Measurements from ENCODE around the gene CREBBP.

DNA sequence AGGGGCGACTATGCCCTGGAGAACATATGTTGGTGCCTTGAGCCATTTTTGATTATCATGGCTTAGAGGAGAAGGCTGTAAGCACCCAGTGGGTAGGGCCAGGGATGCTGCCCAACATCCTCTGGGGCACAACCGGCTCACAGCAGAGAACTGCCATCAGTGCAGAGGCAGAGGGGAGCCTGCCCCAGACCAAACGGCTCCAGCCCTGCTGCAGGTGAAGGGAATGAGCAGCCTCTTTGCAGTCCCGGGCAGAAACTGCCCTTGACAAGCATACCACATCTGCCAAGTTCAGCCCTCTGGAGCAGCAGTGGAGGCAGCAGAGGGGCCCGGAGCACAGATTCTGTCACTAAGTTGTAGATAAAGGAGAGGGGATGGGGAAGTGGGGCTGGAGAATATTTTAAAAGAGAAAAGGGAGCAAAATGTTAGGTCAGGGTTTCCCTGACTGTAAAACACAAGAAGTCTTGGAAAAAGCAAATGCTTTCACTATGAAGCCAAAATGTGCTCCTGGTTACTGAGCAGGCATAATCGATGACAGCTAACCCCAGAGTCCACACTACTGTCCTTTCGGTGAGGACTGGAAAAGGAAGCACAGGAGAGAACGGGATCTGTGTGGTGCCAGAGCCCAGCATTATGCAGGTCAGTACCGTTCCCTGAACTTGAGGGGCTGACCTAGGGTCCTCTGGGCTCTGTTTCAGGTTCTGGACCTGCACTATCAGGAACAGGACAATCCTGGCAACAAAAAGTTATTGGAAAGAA, 72.0 kb downstream of the CREBBP start:
- TF ChIP-seq, protein P1, sequence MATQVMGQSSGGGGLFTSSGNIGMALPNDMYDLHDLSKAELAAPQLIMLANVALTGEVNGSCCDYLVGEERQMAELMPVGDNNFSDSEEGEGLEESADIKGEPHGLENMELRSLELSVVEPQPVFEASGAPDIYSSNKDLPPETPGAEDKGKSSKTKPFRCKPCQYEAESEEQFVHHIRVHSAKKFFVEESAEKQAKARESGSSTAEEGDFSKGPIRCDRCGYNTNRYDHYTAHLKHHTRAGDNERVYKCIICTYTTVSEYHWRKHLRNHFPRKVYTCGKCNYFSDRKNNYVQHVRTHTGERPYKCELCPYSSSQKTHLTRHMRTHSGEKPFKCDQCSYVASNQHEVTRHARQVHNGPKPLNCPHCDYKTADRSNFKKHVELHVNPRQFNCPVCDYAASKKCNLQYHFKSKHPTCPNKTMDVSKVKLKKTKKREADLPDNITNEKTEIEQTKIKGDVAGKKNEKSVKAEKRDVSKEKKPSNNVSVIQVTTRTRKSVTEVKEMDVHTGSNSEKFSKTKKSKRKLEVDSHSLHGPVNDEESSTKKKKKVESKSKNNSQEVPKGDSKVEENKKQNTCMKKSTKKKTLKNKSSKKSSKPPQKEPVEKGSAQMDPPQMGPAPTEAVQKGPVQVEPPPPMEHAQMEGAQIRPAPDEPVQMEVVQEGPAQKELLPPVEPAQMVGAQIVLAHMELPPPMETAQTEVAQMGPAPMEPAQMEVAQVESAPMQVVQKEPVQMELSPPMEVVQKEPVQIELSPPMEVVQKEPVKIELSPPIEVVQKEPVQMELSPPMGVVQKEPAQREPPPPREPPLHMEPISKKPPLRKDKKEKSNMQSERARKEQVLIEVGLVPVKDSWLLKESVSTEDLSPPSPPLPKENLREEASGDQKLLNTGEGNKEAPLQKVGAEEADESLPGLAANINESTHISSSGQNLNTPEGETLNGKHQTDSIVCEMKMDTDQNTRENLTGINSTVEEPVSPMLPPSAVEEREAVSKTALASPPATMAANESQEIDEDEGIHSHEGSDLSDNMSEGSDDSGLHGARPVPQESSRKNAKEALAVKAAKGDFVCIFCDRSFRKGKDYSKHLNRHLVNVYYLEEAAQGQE (IDR thresholded peaks at IDR 0.05; ENCODE audit: unreplicated experiment) = no peak
- TF ChIP-seq, protein P2, sequence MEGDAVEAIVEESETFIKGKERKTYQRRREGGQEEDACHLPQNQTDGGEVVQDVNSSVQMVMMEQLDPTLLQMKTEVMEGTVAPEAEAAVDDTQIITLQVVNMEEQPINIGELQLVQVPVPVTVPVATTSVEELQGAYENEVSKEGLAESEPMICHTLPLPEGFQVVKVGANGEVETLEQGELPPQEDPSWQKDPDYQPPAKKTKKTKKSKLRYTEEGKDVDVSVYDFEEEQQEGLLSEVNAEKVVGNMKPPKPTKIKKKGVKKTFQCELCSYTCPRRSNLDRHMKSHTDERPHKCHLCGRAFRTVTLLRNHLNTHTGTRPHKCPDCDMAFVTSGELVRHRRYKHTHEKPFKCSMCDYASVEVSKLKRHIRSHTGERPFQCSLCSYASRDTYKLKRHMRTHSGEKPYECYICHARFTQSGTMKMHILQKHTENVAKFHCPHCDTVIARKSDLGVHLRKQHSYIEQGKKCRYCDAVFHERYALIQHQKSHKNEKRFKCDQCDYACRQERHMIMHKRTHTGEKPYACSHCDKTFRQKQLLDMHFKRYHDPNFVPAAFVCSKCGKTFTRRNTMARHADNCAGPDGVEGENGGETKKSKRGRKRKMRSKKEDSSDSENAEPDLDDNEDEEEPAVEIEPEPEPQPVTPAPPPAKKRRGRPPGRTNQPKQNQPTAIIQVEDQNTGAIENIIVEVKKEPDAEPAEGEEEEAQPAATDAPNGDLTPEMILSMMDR (conservative IDR thresholded peaks at IDR 0.05; ENCODE audit: low read depth in 2 of 2) = no peak
- TF ChIP-seq EZH2phosphoT487 (IDR thresholded peaks at IDR 0.05; ENCODE audit: unreplicated experiment) (no peak), EZH2 (IDR thresholded peaks at IDR 0.05; ENCODE audit: low read depth, unreplicated experiment) (no peak), POLR2AphosphoS5 (IDR thresholded peaks at IDR 0.05; ENCODE audit: low read depth) (no peak), JUNB (IDR thresholded peaks at IDR 0.05; ENCODE audit: unreplicated experiment) (no peak), CREB1 (CRISPR knock-in tag; IDR thresholded peaks at IDR 0.05; ENCODE audit: low read depth) (no peak), NANOG (IDR thresholded peaks at IDR 0.05; ENCODE audit: borderline replicate concordance) (no peak)
- TF ChIP-seq, protein P3, sequence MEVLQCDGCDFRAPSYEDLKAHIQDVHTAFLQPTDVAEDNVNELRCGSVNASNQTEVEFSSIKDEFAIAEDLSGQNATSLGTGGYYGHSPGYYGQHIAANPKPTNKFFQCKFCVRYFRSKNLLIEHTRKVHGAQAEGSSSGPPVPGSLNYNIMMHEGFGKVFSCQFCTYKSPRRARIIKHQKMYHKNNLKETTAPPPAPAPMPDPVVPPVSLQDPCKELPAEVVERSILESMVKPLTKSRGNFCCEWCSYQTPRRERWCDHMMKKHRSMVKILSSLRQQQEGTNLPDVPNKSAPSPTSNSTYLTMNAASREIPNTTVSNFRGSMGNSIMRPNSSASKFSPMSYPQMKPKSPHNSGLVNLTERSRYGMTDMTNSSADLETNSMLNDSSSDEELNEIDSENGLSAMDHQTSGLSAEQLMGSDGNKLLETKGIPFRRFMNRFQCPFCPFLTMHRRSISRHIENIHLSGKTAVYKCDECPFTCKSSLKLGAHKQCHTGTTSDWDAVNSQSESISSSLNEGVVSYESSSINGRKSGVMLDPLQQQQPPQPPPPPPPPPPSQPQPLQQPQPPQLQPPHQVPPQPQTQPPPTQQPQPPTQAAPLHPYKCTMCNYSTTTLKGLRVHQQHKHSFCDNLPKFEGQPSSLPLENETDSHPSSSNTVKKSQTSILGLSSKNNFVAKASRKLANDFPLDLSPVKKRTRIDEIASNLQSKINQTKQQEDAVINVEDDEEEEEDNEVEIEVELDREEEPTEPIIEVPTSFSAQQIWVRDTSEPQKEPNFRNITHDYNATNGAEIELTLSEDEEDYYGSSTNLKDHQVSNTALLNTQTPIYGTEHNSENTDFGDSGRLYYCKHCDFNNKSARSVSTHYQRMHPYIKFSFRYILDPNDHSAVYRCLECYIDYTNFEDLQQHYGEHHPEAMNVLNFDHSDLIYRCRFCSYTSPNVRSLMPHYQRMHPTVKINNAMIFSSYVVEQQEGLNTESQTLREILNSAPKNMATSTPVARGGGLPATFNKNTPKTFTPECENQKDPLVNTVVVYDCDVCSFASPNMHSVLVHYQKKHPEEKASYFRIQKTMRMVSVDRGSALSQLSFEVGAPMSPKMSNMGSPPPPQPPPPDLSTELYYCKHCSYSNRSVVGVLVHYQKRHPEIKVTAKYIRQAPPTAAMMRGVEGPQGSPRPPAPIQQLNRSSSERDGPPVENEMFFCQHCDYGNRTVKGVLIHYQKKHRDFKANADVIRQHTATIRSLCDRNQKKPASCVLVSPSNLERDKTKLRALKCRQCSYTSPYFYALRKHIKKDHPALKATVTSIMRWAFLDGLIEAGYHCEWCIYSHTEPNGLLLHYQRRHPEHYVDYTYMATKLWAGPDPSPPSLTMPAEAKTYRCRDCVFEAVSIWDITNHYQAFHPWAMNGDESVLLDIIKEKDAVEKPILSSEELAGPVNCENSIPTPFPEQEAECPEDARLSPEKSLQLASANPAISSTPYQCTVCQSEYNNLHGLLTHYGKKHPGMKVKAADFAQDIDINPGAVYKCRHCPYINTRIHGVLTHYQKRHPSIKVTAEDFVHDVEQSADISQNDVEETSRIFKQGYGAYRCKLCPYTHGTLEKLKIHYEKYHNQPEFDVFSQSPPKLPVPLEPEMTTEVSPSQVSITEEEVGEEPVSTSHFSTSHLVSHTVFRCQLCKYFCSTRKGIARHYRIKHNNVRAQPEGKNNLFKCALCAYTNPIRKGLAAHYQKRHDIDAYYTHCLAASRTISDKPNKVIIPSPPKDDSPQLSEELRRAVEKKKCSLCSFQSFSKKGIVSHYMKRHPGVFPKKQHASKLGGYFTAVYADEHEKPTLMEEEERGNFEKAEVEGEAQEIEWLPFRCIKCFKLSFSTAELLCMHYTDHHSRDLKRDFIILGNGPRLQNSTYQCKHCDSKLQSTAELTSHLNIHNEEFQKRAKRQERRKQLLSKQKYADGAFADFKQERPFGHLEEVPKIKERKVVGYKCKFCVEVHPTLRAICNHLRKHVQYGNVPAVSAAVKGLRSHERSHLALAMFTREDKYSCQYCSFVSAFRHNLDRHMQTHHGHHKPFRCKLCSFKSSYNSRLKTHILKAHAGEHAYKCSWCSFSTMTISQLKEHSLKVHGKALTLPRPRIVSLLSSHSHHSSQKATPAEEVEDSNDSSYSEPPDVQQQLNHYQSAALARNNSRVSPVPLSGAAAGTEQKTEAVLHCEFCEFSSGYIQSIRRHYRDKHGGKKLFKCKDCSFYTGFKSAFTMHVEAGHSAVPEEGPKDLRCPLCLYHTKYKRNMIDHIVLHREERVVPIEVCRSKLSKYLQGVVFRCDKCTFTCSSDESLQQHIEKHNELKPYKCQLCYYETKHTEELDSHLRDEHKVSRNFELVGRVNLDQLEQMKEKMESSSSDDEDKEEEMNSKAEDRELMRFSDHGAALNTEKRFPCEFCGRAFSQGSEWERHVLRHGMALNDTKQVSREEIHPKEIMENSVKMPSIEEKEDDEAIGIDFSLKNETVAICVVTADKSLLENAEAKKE (CRISPR knock-in tag; IDR thresholded peaks at IDR 0.05) = no peak
